HG03378 (cell line): ENCODE data around the gene TTC7B.

Experiments
- ATAC-seq: cut with Tn5 transposase; IDR thresholded peaks from one replicate; pipeline ENCODE4 v1.9.1; 2021; ENCODE audit warnings: mild to moderate bottlenecking, moderate library complexity; ENCODE audit not compliant: unreplicated experiment

Gene TTC7B

GRCh38 chr14:90805662-90806540, 10.3 kb downstream of the TTC7B start:
- ATAC-seq, result no peak

- no peak for ATAC-seq
Observed at GRCh38 chr14:90805084-90805391, 11.2 kb downstream of the TTC7B start.

GRCh38 chr14:90804292-90805083, 11.7 kb downstream of the TTC7B start:
- no peak for ATAC-seq

- ATAC-seq, result no peak
Observed at GRCh38 chr14:90803249-90803648, 13.0 kb downstream of the TTC7B start.

- ATAC-seq, result no peak
Observed at GRCh38 chr14:90799420-90799819, 16.8 kb downstream of the TTC7B start.

GRCh38 chr14:90797919-90798318, 18.3 kb downstream of the TTC7B start:
- ATAC-seq, result no peak

GRCh38 chr14:90797451-90797850, 18.8 kb downstream of the TTC7B start:
- ATAC-seq, result no peak

- no peak for ATAC-seq
Observed at GRCh38 chr14:90796329-90796728, 19.9 kb downstream of the TTC7B start.

- ATAC-seq, result no peak
Observed at GRCh38 chr14:90795744-90796143, 20.5 kb downstream of the TTC7B start.

GRCh38 chr14:90791486-90791885, 24.7 kb downstream of the TTC7B start:
- ATAC-seq, result no peak

GRCh38 chr14:90788031-90788430, 28.2 kb downstream of the TTC7B start:
- no peak for ATAC-seq

GRCh38 chr14:90785876-90786450, 30.3 kb downstream of the TTC7B start:
- no peak for ATAC-seq

GRCh38 chr14:90785471-90785870, 30.8 kb downstream of the TTC7B start:
- ATAC-seq, result no peak

GRCh38 chr14:90784621-90785270, 31.5 kb downstream of the TTC7B start:
- no peak for ATAC-seq

- ATAC-seq, result no peak
Observed at GRCh38 chr14:90783344-90783743, 32.9 kb downstream of the TTC7B start.

GRCh38 chr14:90782892-90783291, 33.3 kb downstream of the TTC7B start:
- no peak for ATAC-seq

GRCh38 chr14:90781876-90782275, 34.4 kb downstream of the TTC7B start:
- no peak for ATAC-seq

- ATAC-seq, result no peak
Observed at GRCh38 chr14:90781344-90781761, 34.9 kb downstream of the TTC7B start.

- ATAC-seq, result no peak
Observed at GRCh38 chr14:90780519-90780918, 35.7 kb downstream of the TTC7B start.

GRCh38 chr14:90778571-90779255, 37.5 kb downstream of the TTC7B start:
- ATAC-seq, result no peak
